Stomach (tissue), 4 donors: ENCODE results near the gene CLSTN2.

Experiments
- CTCF ChIP-seq, 7 experiments: fragments of 450-650 bp in 4 of 7; fragments of 200-600 bp in 3 of 7; sonication (generic) in 3 of 7; IDR thresholded peaks; one replicate each; pipeline ENCODE4 v1.5.1; 2016 to 2019; ENCODE audit warnings: antibody characterized with exemption in 7 of 7, control low read depth in 2 of 7, mild to moderate bottlenecking in 1 of 7
- EP300 ChIP-seq: sonication (generic); formaldehyde crosslinking; IDR thresholded peaks from one replicate; pipeline ENCODE4 v1.6.1; 2017; ENCODE audit warnings: antibody characterized with exemption
- POLR2A ChIP-seq, 4 donors: fragments of 450-650 bp; IDR thresholded peaks; one replicate each; pipeline ENCODE4 v1.6.1; 2016; ENCODE audit warnings: antibody characterized with exemption in 4 of 4, control low read depth in 2 of 4, mild to moderate bottlenecking in 1 of 4, moderate library complexity in 1 of 4
- POLR2AphosphoS5 ChIP-seq, 3 donors: sonication (generic); formaldehyde crosslinking; IDR thresholded peaks; one replicate each; pipeline ENCODE4 v1.6.1; 2016; ENCODE audit warnings: antibody characterized with exemption in 3 of 3

DNA sequence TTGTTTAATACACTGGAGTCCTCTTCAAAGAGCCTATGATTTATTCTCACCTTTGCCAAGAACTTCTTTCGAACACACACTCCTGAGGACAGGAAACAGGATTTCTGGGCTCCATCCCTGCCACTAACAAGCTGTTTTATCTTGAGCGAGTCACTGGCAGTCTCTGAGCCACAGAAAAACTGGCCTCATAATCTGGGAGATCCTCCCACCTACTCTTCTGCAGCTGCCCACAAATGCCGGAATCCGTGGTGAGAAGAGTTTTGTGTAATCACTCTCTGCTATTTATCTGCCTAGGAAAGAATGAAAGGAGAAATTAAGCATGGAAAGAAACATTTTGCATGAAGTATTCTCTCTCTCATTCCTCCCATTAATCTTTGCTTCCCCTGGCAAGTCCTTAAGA is 570.9 kb downstream of the CLSTN2 start:
- TF ChIP-seq POLR2AphosphoS5 (IDR thresholded peaks at IDR 0.05) (no peak), CTCF (IDR thresholded peaks at IDR 0.05) (no peak), POLR2A (IDR thresholded peaks at IDR 0.05) (no peak), EP300 (no peak)
